Stimulated activated CD4-positive, alpha-beta T cell treated with anti-CD3 and anti-CD28 coated beads, Interleukin-1b, Interleukin-23, amount 100 ng/mL, for 4 hours (primary cell): Measurements from ENCODE around the gene AMPD3.

ENCODE experiments used
- DNase-seq, 2 donors: peaks; one replicate each; pipeline ENCODE4 v3.0.0-alpha.2; 2020; ENCODE audit warnings: low read depth in 2 of 2

Gene AMPD3

GRCh38 chr11:10488121-10488933 lies 33.3 kb downstream of the AMPD3 start:
- DNase-seq, result no peak

GRCh38 chr11:10488934-10489691 lies 34.0 kb downstream of the AMPD3 start:
- no peak for DNase-seq

- no peak for DNase-seq
Observed at GRCh38 chr11:10490032-10490397, 35.0 kb downstream of the AMPD3 start.

- DNase-seq, result no peak
Observed at GRCh38 chr11:10490398-10491241, 35.6 kb downstream of the AMPD3 start.

GRCh38 chr11:10492084-10492483 lies 37.0 kb downstream of the AMPD3 start:
- no peak for DNase-seq

- no peak for DNase-seq
Observed at GRCh38 chr11:10493041-10493663, 38.1 kb downstream of the AMPD3 start.

GRCh38 chr11:10494636-10495463 lies 39.8 kb downstream of the AMPD3 start:
- no peak for DNase-seq

GRCh38 chr11:10495464-10495786 lies 40.4 kb downstream of the AMPD3 start:
- DNase-seq, result no peak

- DNase-seq, result no peak
Observed at GRCh38 chr11:10496296-10496936, 41.4 kb downstream of the AMPD3 start.

- DNase-seq, result no peak
Observed at GRCh38 chr11:10497371-10498021, 42.4 kb downstream of the AMPD3 start.

- no peak for DNase-seq
Observed at GRCh38 chr11:10498022-10498400, 42.9 kb downstream of the AMPD3 start.

- no peak for DNase-seq
Observed at GRCh38 chr11:10498426-10499250, 43.6 kb downstream of the AMPD3 start.

- DNase-seq, result no peak
Observed at GRCh38 chr11:10499452-10499851, 44.4 kb downstream of the AMPD3 start.

- no peak for DNase-seq
Observed at GRCh38 chr11:10499874-10500601, 45.0 kb downstream of the AMPD3 start.

- no peak for DNase-seq
Observed at GRCh38 chr11:10500757-10501684, 46.0 kb downstream of the AMPD3 start.

GRCh38 chr11:10502065-10502680 lies 47.1 kb downstream of the AMPD3 start:
- DNase-seq, result no peak

- DNase-seq, result no peak
Observed at GRCh38 chr11:10502770-10503169, 47.7 kb downstream of the AMPD3 start.
